HepG2 (cell line): Measurements from ENCODE around the gene IGF2BP1. TPM values are rescaled to one million over a fixed set of nuclear protein-coding genes. Genes with fewer than 3 reads are reported as not detected.
A peak's percentile ranks its signal among the peaks of the same experiment; 100 is the strongest.

ENCODE experiments used
- AKNA ChIP-seq: sonication (generic); formaldehyde crosslinking; IDR thresholded peaks from 2 replicates; pipeline ENCODE4 v1.4.0; 2020; ENCODE audit warnings: missing genetic modification reagents, borderline replicate concordance
- CHCHD3 ChIP-seq: sonication (generic); formaldehyde crosslinking; IDR thresholded peaks from 2 replicates; pipeline ENCODE4 v1.8.0; 2022; ENCODE audit warnings: mild to moderate bottlenecking, missing genetic modification reagents, moderate library complexity
- HOMEZ ChIP-seq: IDR thresholded peaks from 2 replicates; pipeline ENCODE4 v1.6.1; 2016; ENCODE audit warnings: low read depth
- HOXA9 ChIP-seq: sonication (generic); formaldehyde crosslinking; IDR thresholded peaks from 2 replicates; pipeline ENCODE4 v1.8.1; 2022; ENCODE audit warnings: missing genetic modification reagents, mild to moderate bottlenecking, moderate library complexity, borderline replicate concordance
- MLLT10 ChIP-seq: sonication (generic); formaldehyde crosslinking; IDR thresholded peaks from 2 replicates; pipeline ENCODE4 v1.4.0; 2020; ENCODE audit warnings: missing genetic modification reagents
- NFRKB ChIP-seq: fragments of 450-650 bp; IDR thresholded peaks from 2 replicates; pipeline ENCODE4 v1.6.1; 2017
- PHF20 ChIP-seq: sonication (generic); formaldehyde crosslinking; IDR thresholded peaks from 2 replicates; pipeline ENCODE4 v1.5.0; 2020; ENCODE audit warnings: mild to moderate bottlenecking, missing genetic modification reagents
- RELA ChIP-seq: sonication (generic); formaldehyde crosslinking; IDR thresholded peaks from 2 replicates; pipeline ENCODE4 v1.4.0; 2020; ENCODE audit warnings: missing genetic modification reagents
- SIX4 ChIP-seq: sonication (generic); formaldehyde crosslinking; IDR thresholded peaks from 2 replicates; pipeline ENCODE4 v1.4.0; 2020; ENCODE audit warnings: missing genetic modification reagents
- TP53 ChIP-seq: sonication (generic); formaldehyde crosslinking; conservative IDR thresholded peaks from 2 replicates; pipeline ENCODE4 v1.4.0; 2020; ENCODE audit warnings: missing genetic modification reagents
- ZBTB7B ChIP-seq: sonication (generic); formaldehyde crosslinking; IDR thresholded peaks from 2 replicates; pipeline ENCODE4 v1.4.0; 2020; ENCODE audit warnings: missing genetic modification reagents
- ZFP36L2 ChIP-seq: sonication (generic); formaldehyde crosslinking; IDR thresholded peaks from 2 replicates; pipeline ENCODE4 v1.4.0; 2020; ENCODE audit warnings: missing genetic modification reagents
- ZNF543 ChIP-seq: sonication (generic); formaldehyde crosslinking; IDR thresholded peaks from 2 replicates; pipeline ENCODE4 v1.4.0; 2020; ENCODE audit warnings: mild to moderate bottlenecking, missing genetic modification reagents
- ZNF597 ChIP-seq: sonication (generic); formaldehyde crosslinking; IDR thresholded peaks from 2 replicates; pipeline ENCODE4 v1.5.0; 2020; ENCODE audit warnings: missing genetic modification reagents
- ZNF691 ChIP-seq: sonication (generic); formaldehyde crosslinking; IDR thresholded peaks from 2 replicates; pipeline ENCODE4 v1.4.0; 2020; ENCODE audit warnings: missing genetic modification reagents, low read depth, mild to moderate bottlenecking, borderline replicate concordance
- ZNF766 ChIP-seq: sonication (generic); formaldehyde crosslinking; IDR thresholded peaks from 2 replicates; pipeline ENCODE4 v1.5.0; 2020; ENCODE audit warnings: missing genetic modification reagents, borderline replicate concordance
- ZNF770 ChIP-seq: sonication (generic); formaldehyde crosslinking; IDR thresholded peaks from 2 replicates; pipeline ENCODE4 v1.5.0; 2020; ENCODE audit warnings: mild to moderate bottlenecking, missing genetic modification reagents
- ZNF790 ChIP-seq: sonication (generic); formaldehyde crosslinking; IDR thresholded peaks from 2 replicates; pipeline ENCODE4 v1.8.0; 2022; ENCODE audit warnings: missing genetic modification reagents, mild to moderate bottlenecking, borderline replicate concordance
- ZSCAN21 ChIP-seq: sonication (generic); formaldehyde crosslinking; IDR thresholded peaks from 2 replicates; pipeline ENCODE4 v1.8.0; 2022; ENCODE audit warnings: mild to moderate bottlenecking, missing genetic modification reagents, moderate library complexity, borderline replicate concordance
- polyA plus RNA-seq, 8 experiments: library from polyadenylated mRNA; depleted of rRNA in 3 of 8; stranded (reverse) in 7 of 8; unstranded in 1 of 8; fragments of >200 nt; fragmentation: Illumina TruSeq in 4 of 8; extraction: Trizol in 4 of 8; gene quantifications; 2 replicates each; pipeline versions ENCODE4 v1.2.1 to v1.2.3, GENCODE V29; 2011 to 2016; ENCODE audit warnings: low read depth in 4 of 8, missing spikeins in 1 of 8, mixed read lengths in 1 of 8; ENCODE audit not compliant: insufficient read depth in 1 of 8
- total RNA-seq, 5 experiments: library from RNA; depleted of rRNA; stranded (reverse); fragments of >200 nt; fragmentation: Illumina TruSeq; extraction: Trizol; gene quantifications; 2 replicates each; pipeline ENCODE4 v1.2.3, GENCODE V29; 2016; ENCODE audit warnings: low read depth in 1 of 5

The IGF2BP1 gene
- total and polyA plus RNA-seq, 2 of the 13 experiments (the other 11 are each of a cell fraction or from before 2014, with no cell fraction given), result 29.7 to 75.1 TPM

- no peak; the same call in 1 of the 2 replicates for TF ChIP-seq AKNA
- TF ChIP-seq ZNF790, result peak; percentile 81; the same call in 1 of the 2 replicates
- no peak for TF ChIP-seq ZNF597 (CRISPR knock-in tag)
- no peak for TF ChIP-seq CHCHD3 (CRISPR knock-in tag)
- TF ChIP-seq ZNF770 (CRISPR knock-in tag), result peak; percentile 52; the same call in 1 of the 2 replicates
- TF ChIP-seq ZNF691, result no peak; the same call in 1 of the 2 replicates
- peak; percentile 88 for TF ChIP-seq ZBTB7B (CRISPR knock-in tag)
- TF ChIP-seq MLLT10 (CRISPR knock-in tag), result peak; percentile 93; the same call in 1 of the 2 replicates
- 0 out of 2 replicates have a peak, but pooled peaks have one; percentile 33 for TF ChIP-seq SIX4 (CRISPR knock-in tag)
- TF ChIP-seq ZFP36L2 (CRISPR knock-in tag), result no peak
- 0 out of 2 replicates have a peak, but pooled peaks have one; percentile 31 for TF ChIP-seq ZNF766 (CRISPR knock-in tag)
- no peak for TF ChIP-seq NFRKB
- TF ChIP-seq HOMEZ (CRISPR knock-in tag), result no peak
- TF ChIP-seq ZSCAN21 (CRISPR knock-in tag), result 0 out of 2 replicates have a peak, but pooled peaks have one; percentile 66
- no peak; the same call in 1 of the 2 replicates for TF ChIP-seq PHF20
- TF ChIP-seq ZNF543, result no peak
- no peak for TF ChIP-seq RELA (CRISPR knock-in tag)
- TF ChIP-seq TP53, result no peak; the same call in 1 of the 2 replicates
- no peak for TF ChIP-seq HOXA9
These were observed at the start of gene IGF2BP1 (continued) for GRCh38 chr17:48997103-48997826.
